Panc1 (cell line): ENCODE data around the gene WDR4.

Experiments
- CTCF ChIP-seq: fragments of 450-650 bp; IDR thresholded peaks from 2 replicates; pipeline ENCODE4 v1.5.1; 2017; ENCODE audit warnings: mild to moderate bottlenecking
- POLR2AphosphoS5 ChIP-seq: IDR thresholded peaks from 2 replicates; pipeline ENCODE4 v1.6.1; 2012; ENCODE audit warnings: mild to moderate bottlenecking, low read depth, low read length, moderate library complexity
- REST ChIP-seq, 2 experiments: IDR thresholded peaks; 2 replicates each; pipeline ENCODE4 v1.6.1; 2011 to 2012; ENCODE audit warnings: low read depth in 2 of 2, control low read depth in 1 of 2, low read length in 1 of 2, mild to moderate bottlenecking in 1 of 2, moderate library complexity in 1 of 2; ENCODE audit not compliant: insufficient read depth in 1 of 2
- SIN3A ChIP-seq: IDR thresholded peaks from 2 replicates; pipeline ENCODE4 v1.6.1; 2012; ENCODE audit warnings: low read depth, mild to moderate bottlenecking, low read length, moderate library complexity, borderline replicate concordance; ENCODE audit not compliant: insufficient read depth
- TCF7L2 ChIP-seq: IDR thresholded peaks from 2 replicates; pipeline ENCODE4 v1.6.1; 2011; ENCODE audit warnings: mild to moderate bottlenecking, low read depth, low read length, inconsistent platforms

- no peak for TF ChIP-seq CTCF
- no peak for TF ChIP-seq REST (IDR thresholded peaks at IDR 0.05; ENCODE audit: insufficient read depth in 1 of 2, low read depth in 2 of 2, low read length in 1 of 2)
- TF ChIP-seq POLR2AphosphoS5: peak; percentile 29; the same call in 1 of the 2 replicates
- TF ChIP-seq TCF7L2: no peak
- no peak for TF ChIP-seq SIN3A
Observed at GRCh38 chr21:42834726-42835191, 44.6 kb downstream of the WDR4 start.
